Lower lobe of right lung (tissue), 2 donors: ENCODE measurements around the gene WNT2B. TPM values are rescaled to one million over a fixed set of nuclear protein-coding genes. Genes with fewer than 3 reads are reported as not detected.

ENCODE experiments used
- ATAC-seq, 2 donors: fragments of 200-7000 bp; cut with Tn5 transposase; one replicate each; pipeline ENCODE4 v1.9.1; 2020 to 2022; ENCODE audit warnings: mild to moderate bottlenecking in 2 of 2, moderate library complexity in 2 of 2
- DNase-seq: peaks from one replicate; pipeline ENCODE4 v3.0.0-alpha.2; 2020
- H3K27ac ChIP-seq: fragments of 200-600 bp; one replicate; pipeline ENCODE4 v1.8.0; 2022
- H3K27me3 ChIP-seq: fragments of 200-600 bp; one replicate; pipeline ENCODE4 v1.8.0; 2022; ENCODE audit warnings: low read depth
- H3K36me3 ChIP-seq: fragments of 200-600 bp; one replicate; pipeline ENCODE4 v1.8.0; 2022; ENCODE audit warnings: mild to moderate bottlenecking
- H3K4me1 ChIP-seq: fragments of 200-600 bp; one replicate; pipeline ENCODE4 v1.8.0; 2022
- H3K4me3 ChIP-seq: fragments of 200-600 bp; one replicate; pipeline ENCODE4 v1.8.0; 2022; ENCODE audit warnings: mild to moderate bottlenecking
- H3K9me3 ChIP-seq: fragments of 200-600 bp; one replicate; pipeline ENCODE4 v1.8.0; 2022
- intact Hi-C: fragments of 100-400 bp; cut with DNase I; formaldehyde crosslinking; loops from one replicate; pipeline ENCODE4 v1.11.0; 2022
- long read RNA-seq: library from polyadenylated mRNA; unstranded; transcript quantifications from one replicate; pipeline ENCODE4 v2.0.0, GENCODE V29; 2021
- total RNA-seq: library from RNA; stranded (reverse); fragmentation: NEBNext Ultra II Directional; extraction: Animal tissue kit (Norgen Biotek cat#: 25700); gene quantifications from one replicate; pipeline ENCODE4 v1.2.1, GENCODE V29; 2021
- TF ChIP-seq, protein P1 (sequence below): fragments of 200-600 bp; IDR thresholded peaks from one replicate; pipeline ENCODE4 v1.8.0; 2022; ENCODE audit warnings: antibody characterized with exemption, mild to moderate bottlenecking
- donor health status: DM: no; HTN: yes; CAD: no; lungs with severe emphysema.

Gene WNT2B
- 11.8 TPM for total RNA-seq
- long read RNA-seq, partial matches to known transcripts: 0 of 12 reads
- long read RNA-seq, other reads (novel, unspliced or antisense): 10 of 12 reads

DNA sequence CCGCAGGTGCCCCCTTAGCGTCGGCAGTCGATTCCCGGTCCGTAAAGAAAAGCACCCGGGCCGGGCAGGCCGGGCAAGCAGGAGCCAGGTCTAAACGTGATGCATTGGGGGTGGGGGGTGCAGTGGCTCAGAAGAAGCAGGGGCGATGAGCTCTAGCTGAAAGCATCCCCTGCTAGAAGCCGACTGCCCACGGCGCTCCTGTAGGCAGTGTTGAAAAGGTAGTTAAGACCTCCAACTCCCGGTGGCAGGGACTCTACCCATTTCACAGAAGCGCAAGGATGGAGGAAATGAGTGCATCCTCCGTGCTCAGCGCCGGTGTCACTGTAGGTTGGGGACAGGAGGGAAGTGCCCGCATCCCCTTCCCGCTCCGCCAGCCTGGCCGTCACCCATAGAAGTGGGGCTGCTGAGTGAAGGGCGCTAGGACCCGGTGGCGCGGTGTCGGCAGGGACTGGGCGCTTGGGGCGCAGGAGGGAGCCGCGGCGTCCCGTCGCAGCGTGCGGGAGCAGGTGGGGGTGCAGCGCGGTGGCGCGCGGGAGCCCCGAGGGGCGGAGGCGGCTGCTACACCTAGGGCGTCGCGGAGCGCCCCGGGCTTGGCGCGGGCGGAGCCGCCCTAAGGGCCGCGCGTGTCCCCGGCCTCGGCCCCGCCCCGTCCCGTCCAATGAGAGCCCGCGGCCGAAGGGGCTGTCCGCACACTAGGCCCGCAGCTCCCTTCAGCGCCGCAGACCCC, at the start of gene WNT2B:
Gene WNT2B (plus strand): TSS at position 688 of the 727 bp plus-strand sequence. CDS start 298 bp downstream, outside the sequence.
- no peak within 1 kb of the TSS for H3K27ac ChIP-seq
- peaks cover 20% of the 10 kb centered on the region for H3K4me1 ChIP-seq
- DNase-seq (peak; percentile 59), ATAC-seq (peak; percentile 73 to 80)
- intact Hi-C loops: no loop called here
- H3K27me3 ChIP-seq: peaks cover 25% of the 10 kb centered on the region
- H3K9me3 ChIP-seq: no peaks in the 10 kb centered on the region
- peak within 1 kb of the TSS; percentile 59 for H3K4me3 ChIP-seq
- no peaks in the 10 kb centered on the region for H3K36me3 ChIP-seq
- TF ChIP-seq, protein P1, sequence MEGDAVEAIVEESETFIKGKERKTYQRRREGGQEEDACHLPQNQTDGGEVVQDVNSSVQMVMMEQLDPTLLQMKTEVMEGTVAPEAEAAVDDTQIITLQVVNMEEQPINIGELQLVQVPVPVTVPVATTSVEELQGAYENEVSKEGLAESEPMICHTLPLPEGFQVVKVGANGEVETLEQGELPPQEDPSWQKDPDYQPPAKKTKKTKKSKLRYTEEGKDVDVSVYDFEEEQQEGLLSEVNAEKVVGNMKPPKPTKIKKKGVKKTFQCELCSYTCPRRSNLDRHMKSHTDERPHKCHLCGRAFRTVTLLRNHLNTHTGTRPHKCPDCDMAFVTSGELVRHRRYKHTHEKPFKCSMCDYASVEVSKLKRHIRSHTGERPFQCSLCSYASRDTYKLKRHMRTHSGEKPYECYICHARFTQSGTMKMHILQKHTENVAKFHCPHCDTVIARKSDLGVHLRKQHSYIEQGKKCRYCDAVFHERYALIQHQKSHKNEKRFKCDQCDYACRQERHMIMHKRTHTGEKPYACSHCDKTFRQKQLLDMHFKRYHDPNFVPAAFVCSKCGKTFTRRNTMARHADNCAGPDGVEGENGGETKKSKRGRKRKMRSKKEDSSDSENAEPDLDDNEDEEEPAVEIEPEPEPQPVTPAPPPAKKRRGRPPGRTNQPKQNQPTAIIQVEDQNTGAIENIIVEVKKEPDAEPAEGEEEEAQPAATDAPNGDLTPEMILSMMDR: no peak

DNA sequence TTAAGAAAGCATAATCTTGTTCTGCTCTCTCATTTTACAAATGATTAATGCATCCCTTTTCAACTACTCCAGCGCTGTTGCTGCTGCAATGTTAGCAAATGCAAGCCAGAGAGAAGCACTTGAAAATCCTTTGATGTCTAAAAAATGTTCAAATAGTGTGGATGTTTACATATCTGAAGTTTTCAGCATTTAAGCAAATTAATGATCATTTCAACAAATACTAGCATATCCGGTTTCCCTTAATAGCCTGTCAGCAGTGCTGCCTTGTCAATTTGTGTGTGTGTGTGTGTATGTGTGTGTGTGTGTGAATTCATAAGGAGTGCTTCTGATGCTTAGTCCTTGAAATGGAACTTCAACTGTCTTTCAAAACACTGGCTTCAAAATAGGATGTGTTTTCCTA, 48.1 kb upstream of the WNT2B start:
- ATAC-seq (peak; percentile 36 to 43), DNase-seq (no peak)
- Histone ChIP-seq H3K4me3 (no peak overlapping the region), H3K9me3 (no peaks in the 10 kb centered on the region), H3K36me3 (peaks cover 20% of the 10 kb centered on the region), H3K27me3 (no peaks in the 10 kb centered on the region), H3K4me1 (peaks cover 53% of the 10 kb centered on the region), H3K27ac (peak overlapping the region; percentile 80)
- TF ChIP-seq, protein P1: no peak
- intact Hi-C loops: no loop called here

DNA sequence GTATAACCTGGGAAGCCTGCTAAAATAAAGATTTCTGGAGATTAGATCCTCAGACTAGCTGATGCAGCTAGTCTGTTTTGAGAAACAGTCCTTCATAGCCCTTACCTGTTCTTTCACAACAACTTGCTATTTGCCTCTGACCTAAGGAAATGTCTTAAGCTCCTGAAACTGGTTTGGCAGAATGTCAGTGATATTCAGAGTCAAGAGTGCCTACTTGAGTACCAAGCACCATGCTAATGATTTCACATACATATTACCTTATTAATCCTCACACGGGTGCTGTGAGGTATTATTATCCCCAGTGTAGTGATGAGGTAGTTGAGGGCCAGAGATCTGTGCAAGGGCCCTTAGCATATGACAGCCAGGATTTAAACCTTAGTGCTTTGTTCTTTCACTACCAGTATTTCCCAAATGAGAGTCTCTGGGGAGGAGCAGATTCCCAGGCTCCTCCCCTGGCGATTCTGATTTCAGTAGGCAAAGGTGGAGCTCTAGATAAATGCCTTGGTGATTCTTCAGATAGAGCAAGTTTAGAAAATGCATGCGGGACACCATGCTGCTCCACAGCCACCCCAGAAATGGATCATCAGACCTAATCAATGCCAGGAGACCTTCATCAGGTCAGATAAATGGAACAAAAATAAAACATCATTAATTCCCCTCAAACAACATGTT, 47.4 kb upstream of the WNT2B start:
- H3K36me3 ChIP-seq: peaks cover 13% of the 10 kb centered on the region
- DNase-seq (no peak), ATAC-seq (peak; percentile 68 to 79)
- H3K4me1 ChIP-seq: peaks cover 58% of the 10 kb centered on the region
- intact Hi-C loops: no loop called here
- no peaks in the 10 kb centered on the region for H3K9me3 ChIP-seq
- peak overlapping the region; percentile 80 for H3K27ac ChIP-seq
- no peak overlapping the region for H3K4me3 ChIP-seq
- TF ChIP-seq, protein P1: no peak
- no peaks in the 10 kb centered on the region for H3K27me3 ChIP-seq

DNA sequence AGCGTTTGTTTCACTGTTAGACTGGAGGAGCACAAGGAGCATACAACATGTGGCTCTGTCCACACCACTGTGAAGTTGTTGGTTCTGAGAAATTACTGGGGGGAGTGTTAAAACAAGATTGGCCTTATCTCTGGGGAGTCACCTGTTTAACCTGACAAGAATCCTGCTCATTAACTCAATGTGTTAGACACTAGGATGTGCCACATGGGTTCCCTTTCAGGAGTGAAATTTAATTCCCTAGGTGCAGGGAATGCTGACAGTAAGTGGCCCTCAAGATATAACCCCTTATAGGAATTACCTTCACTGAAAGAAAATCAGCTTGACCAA, 45.8 kb upstream of the WNT2B start:
- Histone ChIP-seq H3K9me3 (no peaks in the 10 kb centered on the region), H3K27ac (peak overlapping the region; percentile 80), H3K4me3 (no peak overlapping the region), H3K4me1 (peaks cover 61% of the 10 kb centered on the region), H3K27me3 (no peaks in the 10 kb centered on the region), H3K36me3 (no peaks in the 10 kb centered on the region)
- DNase-seq: no peak
- TF ChIP-seq, protein P1: no peak
- no peak for ATAC-seq
- intact Hi-C loops: no loop called here

DNA sequence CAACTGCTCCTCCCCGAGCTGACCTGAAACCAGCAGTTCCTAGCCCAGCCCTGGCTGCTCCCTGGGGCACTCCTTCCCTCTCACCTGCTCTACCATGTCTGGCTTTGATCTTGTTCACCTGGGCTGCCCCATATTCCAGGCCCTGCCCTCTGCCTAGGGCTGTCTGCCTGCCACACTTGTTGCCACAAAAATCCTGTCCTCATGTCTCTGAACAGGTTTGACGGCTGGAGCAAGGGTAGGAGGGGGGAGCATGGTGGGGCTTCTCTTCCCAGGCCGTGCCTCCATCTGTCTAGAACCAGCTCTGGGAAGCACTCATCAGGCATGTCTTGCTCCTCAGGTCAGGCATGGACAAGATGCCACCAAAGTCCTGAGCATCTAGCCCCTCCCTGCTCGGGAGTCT, 44.3 kb upstream of the WNT2B start:
- H3K27me3 ChIP-seq: no peaks in the 10 kb centered on the region
- ATAC-seq (peak; percentile 1 to 40), DNase-seq (no peak)
- H3K4me1 ChIP-seq: peaks cover 46% of the 10 kb centered on the region
- H3K36me3 ChIP-seq: no peaks in the 10 kb centered on the region
- TF ChIP-seq, protein P1: no peak
- H3K9me3 ChIP-seq: no peaks in the 10 kb centered on the region
- intact Hi-C loops: no loop called here
- H3K4me3 ChIP-seq: no peak overlapping the region
- H3K27ac ChIP-seq: peak overlapping the region; percentile 27
